GM21529 (cell line): Measurements from ENCODE around the gene TLCD3B.
A peak's percentile ranks its signal among the peaks of the same experiment; 100 is the strongest.

Experiments used
- ATAC-seq: cut with Tn5 transposase; IDR thresholded peaks from one replicate; pipeline ENCODE4 v1.9.1; 2021; ENCODE audit not compliant: unreplicated experiment

The TLCD3B gene

GRCh38 chr16:30005341-30006094 is 25.6 kb downstream of the TLCD3B start:
- no peak for ATAC-seq

DNA sequence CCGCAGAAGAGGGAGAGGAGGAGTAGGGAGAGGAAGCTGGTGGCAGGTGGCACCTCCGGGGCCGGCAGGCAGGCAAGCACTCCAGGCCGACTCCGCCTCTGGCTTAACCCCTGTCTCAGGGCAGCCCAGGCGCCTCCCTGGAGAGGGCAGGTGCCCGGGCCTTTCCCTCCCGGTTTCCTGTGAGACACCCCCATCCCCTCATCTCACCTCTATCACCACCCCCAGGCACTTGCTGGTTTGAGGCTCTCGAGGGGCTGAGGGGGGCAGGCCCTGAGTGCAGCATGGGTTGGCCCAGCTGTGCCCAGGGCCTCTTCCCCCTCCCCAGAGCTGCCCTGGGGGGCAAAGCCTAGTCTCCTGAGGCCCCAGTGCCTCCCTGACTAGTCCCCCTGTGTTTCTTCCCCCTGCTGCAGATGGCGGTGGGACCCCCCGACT is 26.2 kb downstream of the TLCD3B start:
- no peak for ATAC-seq

DNA sequence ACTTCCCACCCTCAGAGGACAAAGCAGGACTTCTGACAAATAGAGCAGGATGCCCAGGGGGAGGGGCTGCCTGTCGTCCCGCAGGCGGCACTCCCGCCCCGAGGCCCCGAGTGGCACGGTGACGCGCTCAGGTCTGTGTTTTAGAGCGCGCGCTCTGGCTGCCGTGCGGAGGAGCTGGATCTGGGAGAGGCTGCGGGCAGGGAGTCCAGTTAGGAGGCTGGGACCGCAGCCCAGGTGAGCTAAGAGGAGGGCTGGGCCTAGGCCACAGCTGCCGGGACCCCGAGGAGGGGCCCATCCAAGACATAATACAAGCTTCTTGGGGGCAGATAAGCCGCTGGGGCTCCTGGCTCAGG is 26.7 kb downstream of the TLCD3B start:
- no peak for ATAC-seq

GRCh38 chr16:30003670-30004423 is 27.2 kb downstream of the TLCD3B start:
- ATAC-seq: no peak

DNA sequence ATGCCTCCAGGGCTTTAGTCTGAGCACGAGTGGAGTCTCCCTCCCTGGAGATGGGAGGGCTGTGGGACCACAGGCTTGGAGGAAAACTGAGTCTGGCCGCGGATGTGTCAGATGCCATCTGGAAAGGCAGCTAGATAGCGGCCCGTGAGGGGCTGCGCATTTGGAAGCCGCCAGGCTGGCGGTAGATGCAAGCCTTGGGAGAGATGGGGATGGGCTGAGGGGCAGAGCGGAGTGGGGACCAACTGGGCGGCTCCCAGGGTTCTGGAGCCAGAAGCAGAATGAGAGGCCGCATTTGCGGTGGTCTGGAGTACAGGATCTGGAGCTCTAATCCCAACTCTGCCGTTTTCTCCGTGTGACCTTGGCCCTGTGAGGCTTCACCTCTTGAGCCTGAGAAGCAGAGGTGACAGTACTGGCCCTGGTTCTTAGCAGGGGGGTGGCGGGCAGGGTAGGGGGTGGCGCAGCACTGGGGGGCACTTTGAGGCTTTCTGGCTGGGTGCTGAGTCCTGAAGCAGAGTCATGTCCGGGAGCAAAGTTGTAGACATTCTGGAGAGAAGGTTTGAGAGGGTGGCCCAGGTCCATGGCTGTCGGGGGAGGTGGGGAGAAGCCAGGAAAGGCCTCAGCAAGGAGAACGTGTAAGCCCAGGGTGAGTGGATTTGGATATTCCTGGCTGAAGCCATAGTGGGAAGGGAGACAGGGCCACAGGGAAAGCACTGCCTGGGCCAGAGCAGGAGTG is 28.3 kb downstream of the TLCD3B start:
- ATAC-seq: no peak

DNA sequence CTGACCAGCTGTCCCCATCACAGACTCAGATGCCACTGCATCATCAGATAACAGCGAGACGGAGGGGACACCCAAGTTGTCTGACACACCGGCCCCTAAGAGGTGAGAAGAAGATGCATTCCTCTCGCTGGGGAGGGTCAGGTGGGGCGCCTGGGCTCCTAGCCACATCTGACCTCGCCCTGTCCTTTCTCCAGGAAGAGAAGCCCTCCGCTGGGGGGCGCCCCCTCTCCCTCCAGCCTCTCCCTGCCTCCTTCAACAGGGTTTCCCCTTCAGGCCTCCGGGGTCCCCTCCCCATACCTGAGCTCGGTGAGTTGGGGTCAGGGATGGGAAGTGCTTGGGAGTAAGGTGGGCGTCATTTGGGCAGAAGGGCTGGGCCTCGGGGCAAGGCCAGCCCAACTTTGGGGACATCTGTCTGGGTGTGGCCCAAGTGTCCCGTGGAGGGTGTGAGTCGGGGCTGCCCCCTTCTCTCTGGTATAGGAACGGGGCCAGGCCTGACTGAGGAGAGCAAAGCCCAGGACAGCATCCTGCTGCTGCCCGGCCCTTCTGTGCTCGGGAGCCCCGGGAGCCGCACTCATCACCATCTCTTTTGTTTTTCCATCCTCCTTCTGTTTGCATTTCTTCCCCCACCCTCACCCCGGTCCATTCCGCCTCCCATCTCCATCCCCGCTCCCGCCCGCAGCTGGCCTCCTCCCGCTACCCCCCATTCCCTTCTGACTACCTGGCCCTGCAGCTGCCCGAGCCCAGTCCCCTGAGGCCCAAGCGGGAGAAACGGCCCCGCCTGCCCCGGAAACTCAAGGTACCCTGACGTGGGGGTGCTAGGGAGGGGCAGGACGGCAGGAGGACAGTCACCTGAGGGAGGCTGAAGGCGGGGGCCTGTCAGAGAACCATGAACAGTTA is 30.1 kb downstream of the TLCD3B start:
- no peak for ATAC-seq

DNA sequence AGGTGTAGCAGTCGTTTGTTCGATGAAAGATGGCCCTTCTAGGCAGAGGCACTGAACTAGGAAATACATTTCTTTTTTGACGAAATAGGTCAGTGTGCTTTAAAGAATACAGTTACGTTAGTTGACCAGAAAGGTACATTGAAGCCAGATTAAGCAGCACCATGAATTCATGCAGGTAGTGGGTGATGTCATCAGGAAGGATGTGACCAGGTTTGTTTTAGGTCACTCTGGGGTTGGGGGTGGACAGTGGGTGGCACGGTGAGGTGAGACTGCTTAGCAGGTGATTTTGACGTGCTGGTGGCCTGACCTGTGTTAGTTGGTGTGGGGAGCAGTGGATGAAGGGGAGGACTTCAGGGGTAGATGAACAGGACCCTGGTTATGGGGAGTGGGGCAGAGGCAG is 31.5 kb downstream of the TLCD3B start:
- no peak for ATAC-seq

- ATAC-seq: no peak
These were observed 34.3 kb downstream of the TLCD3B start for GRCh38 chr16:29996766-29997250.

- ATAC-seq: peak; percentile 85
These were observed 34.9 kb downstream of the TLCD3B start, which contains the start of gene INO80E for GRCh38 chr16:29995911-29996765. Gene INO80E (plus strand): TSS chr16:29996241. CDS start chr16:29996311, 70 bp downstream.

DNA sequence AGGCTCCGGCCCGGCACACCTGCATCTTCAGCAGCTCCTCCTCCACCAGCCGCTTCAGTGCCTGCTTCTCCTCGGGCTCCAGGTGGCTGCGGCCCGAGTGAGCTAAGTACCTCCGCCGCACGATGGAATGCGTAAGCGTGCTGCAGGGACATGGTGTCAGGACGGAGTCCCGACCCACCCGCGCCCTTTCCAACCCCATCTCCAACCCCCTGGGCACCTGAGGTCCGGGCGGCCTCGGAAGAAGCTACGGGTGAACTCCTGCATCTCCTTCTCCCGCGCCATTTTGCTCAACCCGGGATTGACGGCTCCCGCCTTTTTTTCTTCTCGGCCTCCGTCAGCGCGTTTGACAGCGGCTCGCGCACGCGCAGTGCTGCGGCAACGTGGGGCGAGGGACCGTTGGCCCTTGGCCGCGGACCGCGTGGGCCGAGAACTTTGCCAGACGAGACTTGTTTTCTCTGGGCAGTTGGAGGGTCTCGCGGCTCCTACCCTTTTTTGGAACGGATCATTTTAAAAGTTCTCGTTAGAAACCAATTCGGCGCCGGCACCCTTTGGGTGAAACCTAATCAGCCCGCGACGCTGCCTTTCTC is 35.7 kb downstream of the TLCD3B start, which contains the start of gene HIRIP3:
Gene HIRIP3 (minus strand): TSS at position 294 of the 587 bp plus-strand sequence. CDS start 12 bp downstream, at position 282.
- ATAC-seq: peak; percentile 54

DNA sequence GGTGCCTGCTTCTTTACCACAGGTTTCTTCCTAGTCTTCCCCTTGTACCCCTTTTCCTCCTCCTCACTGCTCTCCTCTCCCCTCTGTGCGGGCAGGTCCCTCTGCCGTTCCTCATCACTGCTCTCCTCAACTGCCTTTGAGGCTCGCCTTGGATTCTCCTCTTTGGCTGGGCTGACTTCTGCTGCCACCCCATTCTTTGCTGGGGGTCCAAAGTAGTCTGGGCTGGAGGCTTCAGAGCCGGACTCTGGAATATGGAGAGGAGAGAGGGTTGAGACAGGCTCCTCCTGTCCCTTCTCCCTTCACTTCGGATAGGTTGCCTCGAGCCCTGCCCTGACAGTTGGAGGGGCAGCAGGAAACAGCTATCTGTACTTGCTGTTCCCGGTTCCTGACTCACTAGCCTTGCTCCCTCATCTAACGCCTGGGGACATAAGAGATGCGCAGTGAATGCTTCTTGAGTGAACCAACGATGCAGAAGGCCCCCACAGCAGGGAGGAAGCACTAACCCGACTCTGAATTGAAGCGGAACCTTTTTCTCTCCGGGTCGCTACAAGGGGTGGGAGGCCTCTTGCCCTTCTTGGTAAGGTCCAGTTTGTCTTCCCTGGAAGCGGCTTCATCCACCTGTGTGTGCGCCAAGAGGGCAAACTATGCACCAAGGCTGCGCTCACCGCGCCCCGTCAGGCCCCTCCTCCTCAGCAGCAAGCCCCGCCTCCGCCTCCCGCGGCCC is 36.3 kb downstream of the TLCD3B start:
- ATAC-seq: peak; percentile 21

- ATAC-seq: no peak
These were observed 37.0 kb downstream of the TLCD3B start for GRCh38 chr16:29993903-29994599.

- no peak for ATAC-seq
These were observed 37.7 kb downstream of the TLCD3B start for GRCh38 chr16:29993191-29993902.

- no peak for ATAC-seq
These were observed 38.6 kb downstream of the TLCD3B start for GRCh38 chr16:29992344-29992967.

- ATAC-seq: no peak
These were observed 39.5 kb downstream of the TLCD3B start for GRCh38 chr16:29991571-29991904.

DNA sequence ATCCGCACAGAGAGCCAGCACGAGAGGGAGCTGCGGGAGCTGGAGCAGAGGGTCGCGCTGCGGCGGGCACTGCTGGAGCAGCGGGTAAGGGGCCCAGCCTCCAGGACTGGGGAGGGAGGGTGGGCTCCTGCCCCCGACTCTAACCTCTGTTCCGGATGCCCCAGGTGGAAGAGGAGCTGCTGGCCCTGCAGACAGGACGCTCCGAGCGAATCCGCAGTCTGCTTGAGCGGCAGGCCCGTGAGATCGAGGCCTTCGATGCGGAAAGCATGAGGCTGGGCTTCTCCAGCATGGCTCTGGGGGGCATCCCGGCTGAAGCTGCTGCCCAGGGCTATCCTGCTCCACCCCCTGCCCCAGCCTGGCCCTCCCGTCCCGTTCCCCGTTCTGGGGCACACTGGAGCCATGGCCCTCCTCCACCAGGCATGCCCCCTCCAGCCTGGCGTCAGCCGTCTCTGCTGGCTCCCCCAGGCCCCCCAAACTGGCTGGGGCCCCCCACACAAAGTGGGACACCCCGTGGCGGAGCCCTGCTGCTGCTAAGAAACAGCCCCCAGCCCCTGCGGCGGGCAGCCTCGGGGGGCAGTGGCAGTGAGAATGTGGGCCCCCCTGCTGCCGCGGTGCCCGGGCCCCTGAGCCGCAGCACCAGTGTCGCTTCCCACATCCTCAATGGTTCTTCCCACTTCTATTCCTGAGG is 40.0 kb downstream of the TLCD3B start:
- ATAC-seq: no peak
